HUES64 (cell line): ENCODE measurements around the gene FOXP2.

Experiments used
- H3K27ac ChIP-seq: 2 replicates; pipeline ENCODE4 v1.7.0; 2013; ENCODE audit warnings: low read depth, low read length, inconsistent platforms
- H3K27me3 ChIP-seq: 2 replicates; pipeline ENCODE4 v1.6.1; 2013; ENCODE audit warnings: mild to moderate bottlenecking, low read length; ENCODE audit not compliant: insufficient read depth
- H3K36me3 ChIP-seq: 2 replicates; pipeline ENCODE4 v1.6.1; 2013; ENCODE audit warnings: mild to moderate bottlenecking, low read length; ENCODE audit not compliant: insufficient read depth
- H3K4me1 ChIP-seq: 2 replicates; pipeline ENCODE4 v1.6.1; 2013; ENCODE audit warnings: mild to moderate bottlenecking, low read length, moderate library complexity; ENCODE audit not compliant: insufficient read depth
- H3K4me3 ChIP-seq: 2 replicates; pipeline ENCODE4 v1.5.1; 2013; ENCODE audit warnings: mild to moderate bottlenecking, low read length, moderate library complexity
- H3K9ac ChIP-seq: 2 replicates; pipeline ENCODE4 v1.6.1; 2013; ENCODE audit warnings: mild to moderate bottlenecking, low read depth, low read length
- H3K9me3 ChIP-seq: 2 replicates; pipeline ENCODE4 v1.6.1; 2013; ENCODE audit warnings: low read depth, low read length; ENCODE audit not compliant: insufficient read depth
- WGBS: fragments of 150-250, 120-280 bp; methylation state at CpG from one replicate; pipeline ENCODE4 v1.1.7; 2013; ENCODE audit warnings: missing lambda C conversion rate; 5-methylcytosine and 5-hydroxymethylcytosine counted together

Gene FOXP2

DNA sequence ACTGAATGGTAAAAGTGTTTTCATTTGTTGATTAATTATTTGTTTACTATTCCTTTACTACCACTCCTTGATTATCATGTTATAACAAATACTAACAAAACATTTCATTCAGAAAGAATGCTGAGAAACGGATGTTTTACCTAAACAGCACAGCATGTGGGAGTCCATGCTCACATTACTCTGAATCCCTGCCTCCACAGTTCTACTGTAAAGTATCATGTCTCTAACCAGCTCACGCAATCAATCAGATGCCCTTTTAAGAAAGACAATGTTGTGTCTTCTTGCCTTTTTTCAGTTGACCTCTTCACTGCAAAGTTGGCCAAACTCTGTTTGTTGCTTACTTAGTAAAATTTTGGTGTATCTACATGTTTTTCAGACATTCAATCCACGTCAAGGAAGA, 274.8 kb downstream of the FOXP2 start:
- WGBS, result 54% methylated on average over 3 of the region's 3 CpGs
- Histone ChIP-seq H3K9ac (no peak overlapping the region), H3K4me1 (peaks cover 39% of the 10 kb centered on the region), H3K27ac (peak overlapping the region; percentile 16; the same call in 1 of the 2 replicates), H3K27me3 (no peaks in the 10 kb centered on the region), H3K9me3 (no peaks in the 10 kb centered on the region), H3K4me3 (no peak overlapping the region), H3K36me3 (no peaks in the 10 kb centered on the region)

GRCh38 chr7:114691605-114692004, 277.0 kb downstream of the FOXP2 start:
- Histone ChIP-seq H3K4me3 (no peak overlapping the region), H3K9ac (no peak overlapping the region), H3K36me3 (no peaks in the 10 kb centered on the region), H3K4me1 (peaks cover 39% of the 10 kb centered on the region), H3K9me3 (no peaks in the 10 kb centered on the region), H3K27me3 (no peaks in the 10 kb centered on the region), H3K27ac (no peak overlapping the region)
- WGBS, result 97% methylated on average over 6 of the region's 6 CpGs

- Histone ChIP-seq H3K4me1 (peaks cover 5% of the 10 kb centered on the region), H3K9me3 (no peaks in the 10 kb centered on the region), H3K36me3 (no peaks in the 10 kb centered on the region), H3K27me3 (no peaks in the 10 kb centered on the region), H3K9ac (no peak overlapping the region), H3K4me3 (no peak overlapping the region), H3K27ac (no peak overlapping the region)
- WGBS, result 91% methylated on average over 4 of the region's 4 CpGs
These were observed 280.6 kb downstream of the FOXP2 start for GRCh38 chr7:114695182-114695581.

- 93% methylated on average over 3 of the region's 3 CpGs for WGBS
- no peaks in the 10 kb centered on the region for H3K27me3 ChIP-seq
- H3K27ac ChIP-seq, result no peak overlapping the region
- H3K36me3 ChIP-seq, result no peaks in the 10 kb centered on the region
- H3K9me3 ChIP-seq, result no peaks in the 10 kb centered on the region
- H3K9ac ChIP-seq, result no peak overlapping the region
- H3K4me1 ChIP-seq, result no peaks in the 10 kb centered on the region
- no peak overlapping the region for H3K4me3 ChIP-seq
These were observed 285.8 kb downstream of the FOXP2 start for GRCh38 chr7:114700247-114700928.

DNA sequence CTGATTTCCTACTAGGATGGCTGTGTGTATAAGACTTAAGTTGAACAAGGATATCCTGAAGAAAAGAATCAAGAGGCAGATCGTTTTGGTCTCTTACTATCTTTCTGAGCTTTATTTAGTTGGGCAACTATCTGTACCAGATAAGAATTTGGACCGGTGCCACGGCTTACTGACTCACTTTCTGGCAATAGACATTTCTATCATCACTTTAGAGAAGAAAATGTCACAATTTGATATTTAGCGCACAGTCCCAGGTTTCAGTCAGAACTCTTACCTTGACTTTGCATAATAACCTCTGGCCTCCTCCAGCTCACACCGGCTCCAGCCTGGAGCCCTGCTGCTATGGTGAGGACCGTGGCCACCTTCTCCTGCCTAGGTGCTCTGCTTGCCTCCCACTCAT, 289.1 kb downstream of the FOXP2 start:
- no peaks in the 10 kb centered on the region for H3K9me3 ChIP-seq
- H3K4me1 ChIP-seq, result peaks cover 6% of the 10 kb centered on the region
- WGBS, result 93% methylated on average over 6 of the region's 6 CpGs
- no peak overlapping the region for H3K9ac ChIP-seq
- no peak overlapping the region for H3K4me3 ChIP-seq
- H3K36me3 ChIP-seq, result no peaks in the 10 kb centered on the region
- H3K27me3 ChIP-seq, result no peaks in the 10 kb centered on the region
- H3K27ac ChIP-seq, result no peak overlapping the region

GRCh38 chr7:114708646-114709045, 294.0 kb downstream of the FOXP2 start:
- H3K4me1 ChIP-seq, result peaks cover 32% of the 10 kb centered on the region
- 86% methylated on average over 6 of the region's 6 CpGs for WGBS
- no peak overlapping the region for H3K9ac ChIP-seq
- no peak overlapping the region for H3K4me3 ChIP-seq
- H3K27ac ChIP-seq, result no peak overlapping the region
- H3K9me3 ChIP-seq, result no peaks in the 10 kb centered on the region
- no peaks in the 10 kb centered on the region for H3K36me3 ChIP-seq
- H3K27me3 ChIP-seq, result no peaks in the 10 kb centered on the region

GRCh38 chr7:114710499-114710898, 295.9 kb downstream of the FOXP2 start:
- Histone ChIP-seq H3K9me3 (no peaks in the 10 kb centered on the region), H3K36me3 (no peaks in the 10 kb centered on the region), H3K4me3 (no peak overlapping the region), H3K9ac (no peak overlapping the region; the same call in 1 of the 2 replicates), H3K4me1 (peaks cover 32% of the 10 kb centered on the region), H3K27ac (no peak overlapping the region), H3K27me3 (no peaks in the 10 kb centered on the region)
- 83% methylated on average over 5 of the region's 5 CpGs for WGBS

DNA sequence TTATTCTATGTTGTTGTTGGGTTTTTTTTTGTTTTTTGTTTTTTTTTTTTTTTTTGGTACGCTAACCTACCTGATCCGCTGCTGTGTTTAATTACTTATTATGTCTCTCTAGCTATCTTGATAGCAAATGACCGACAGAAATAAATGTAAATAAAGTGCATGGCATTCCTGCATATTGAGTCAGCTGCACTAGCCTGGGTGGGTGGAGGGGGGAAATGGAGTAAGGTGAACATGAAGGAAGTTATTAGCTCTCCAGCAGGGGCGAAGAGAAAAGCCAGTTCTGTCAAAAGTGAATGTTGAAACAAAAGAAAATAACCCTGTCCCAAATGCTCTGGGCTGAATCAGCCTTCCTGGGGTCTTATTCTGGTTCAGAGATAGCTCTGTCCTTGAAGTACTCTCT, 296.6 kb downstream of the FOXP2 start:
- no peaks in the 10 kb centered on the region for H3K36me3 ChIP-seq
- no peak overlapping the region for H3K4me3 ChIP-seq
- no peak overlapping the region; the same call in 1 of the 2 replicates for H3K9ac ChIP-seq
- H3K27me3 ChIP-seq, result no peaks in the 10 kb centered on the region
- H3K9me3 ChIP-seq, result no peaks in the 10 kb centered on the region
- peaks cover 32% of the 10 kb centered on the region for H3K4me1 ChIP-seq
- 44% methylated on average over 2 of the region's 4 CpGs for WGBS
- 0 out of 2 replicates have a peak overlapping the region, but pooled peaks have one; percentile 30 for H3K27ac ChIP-seq

- Histone ChIP-seq H3K27me3 (no peaks in the 10 kb centered on the region), H3K9ac (no peak overlapping the region), H3K27ac (no peak overlapping the region), H3K9me3 (no peaks in the 10 kb centered on the region), H3K4me1 (peaks cover 17% of the 10 kb centered on the region), H3K4me3 (no peak overlapping the region), H3K36me3 (no peaks in the 10 kb centered on the region)
- WGBS, result 80% methylated on average over 2 of the region's 3 CpGs
These were observed 301.3 kb downstream of the FOXP2 start for GRCh38 chr7:114715907-114716306.

DNA sequence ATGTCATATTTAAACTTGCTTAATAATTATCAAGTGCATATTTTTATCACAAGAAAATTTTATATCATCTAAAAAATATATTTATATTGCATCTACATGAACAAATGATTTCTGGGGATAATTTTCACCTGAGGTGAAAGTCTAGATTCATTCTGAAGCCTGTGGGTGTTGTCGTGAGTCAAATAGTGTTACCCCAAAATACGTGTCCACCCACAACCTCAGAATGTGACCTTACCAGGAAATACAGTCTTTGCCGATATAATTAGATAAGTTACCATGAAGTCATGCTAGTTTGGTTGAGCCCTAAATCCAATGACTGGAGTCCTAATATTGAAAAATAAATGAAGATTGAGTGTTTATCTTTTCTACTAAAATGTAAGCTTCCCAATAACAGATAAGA, 304.2 kb downstream of the FOXP2 start:
- Histone ChIP-seq H3K9ac (no peak overlapping the region), H3K4me3 (no peak overlapping the region), H3K27ac (no peak overlapping the region), H3K9me3 (no peaks in the 10 kb centered on the region), H3K36me3 (no peaks in the 10 kb centered on the region), H3K27me3 (no peaks in the 10 kb centered on the region), H3K4me1 (peaks cover 7% of the 10 kb centered on the region; the same call in 1 of the 2 replicates)
- WGBS, result 100% methylated on average over 2 of the region's 3 CpGs

DNA sequence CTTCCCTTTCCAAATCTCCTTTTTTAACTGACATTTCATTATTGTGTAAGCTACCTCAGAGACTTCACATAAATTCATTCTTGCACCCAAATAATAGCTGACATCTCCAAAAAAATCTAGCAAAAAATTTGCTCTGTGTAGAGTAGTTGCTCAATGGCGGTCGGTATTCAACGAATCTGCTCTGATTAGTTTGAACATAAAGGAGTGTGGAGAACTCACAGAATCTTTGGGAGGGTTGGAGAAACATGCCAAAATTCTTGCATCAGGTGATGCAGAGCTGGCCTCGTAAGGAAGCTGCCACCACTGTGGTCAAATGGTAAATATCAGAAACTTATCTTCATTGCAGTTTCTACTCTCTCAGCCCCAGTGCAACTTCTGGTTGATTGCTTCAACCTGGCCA, 306.1 kb downstream of the FOXP2 start:
- no peak overlapping the region for H3K9ac ChIP-seq
- H3K36me3 ChIP-seq, result no peaks in the 10 kb centered on the region
- 91% methylated on average over 3 of the region's 4 CpGs for WGBS
- no peak overlapping the region for H3K27ac ChIP-seq
- no peaks in the 10 kb centered on the region for H3K9me3 ChIP-seq
- peaks cover 7% of the 10 kb centered on the region; the same call in 1 of the 2 replicates for H3K4me1 ChIP-seq
- H3K27me3 ChIP-seq, result no peaks in the 10 kb centered on the region
- H3K4me3 ChIP-seq, result no peak overlapping the region

- Histone ChIP-seq H3K4me1 (no peaks in the 10 kb centered on the region), H3K36me3 (no peaks in the 10 kb centered on the region), H3K27ac (no peak overlapping the region), H3K9ac (no peak overlapping the region), H3K9me3 (no peaks in the 10 kb centered on the region), H3K4me3 (no peak overlapping the region), H3K27me3 (no peaks in the 10 kb centered on the region)
These were observed 307.9 kb downstream of the FOXP2 start for GRCh38 chr7:114722562-114722961.
